ENCODE measurements around the gene CHST12.
"Not testable (repeated sequence)": the region's sequence is repeated elsewhere in the genome, so short reads cannot be mapped to it uniquely, and the experiment has no call there.

Gene CHST12

DNA sequence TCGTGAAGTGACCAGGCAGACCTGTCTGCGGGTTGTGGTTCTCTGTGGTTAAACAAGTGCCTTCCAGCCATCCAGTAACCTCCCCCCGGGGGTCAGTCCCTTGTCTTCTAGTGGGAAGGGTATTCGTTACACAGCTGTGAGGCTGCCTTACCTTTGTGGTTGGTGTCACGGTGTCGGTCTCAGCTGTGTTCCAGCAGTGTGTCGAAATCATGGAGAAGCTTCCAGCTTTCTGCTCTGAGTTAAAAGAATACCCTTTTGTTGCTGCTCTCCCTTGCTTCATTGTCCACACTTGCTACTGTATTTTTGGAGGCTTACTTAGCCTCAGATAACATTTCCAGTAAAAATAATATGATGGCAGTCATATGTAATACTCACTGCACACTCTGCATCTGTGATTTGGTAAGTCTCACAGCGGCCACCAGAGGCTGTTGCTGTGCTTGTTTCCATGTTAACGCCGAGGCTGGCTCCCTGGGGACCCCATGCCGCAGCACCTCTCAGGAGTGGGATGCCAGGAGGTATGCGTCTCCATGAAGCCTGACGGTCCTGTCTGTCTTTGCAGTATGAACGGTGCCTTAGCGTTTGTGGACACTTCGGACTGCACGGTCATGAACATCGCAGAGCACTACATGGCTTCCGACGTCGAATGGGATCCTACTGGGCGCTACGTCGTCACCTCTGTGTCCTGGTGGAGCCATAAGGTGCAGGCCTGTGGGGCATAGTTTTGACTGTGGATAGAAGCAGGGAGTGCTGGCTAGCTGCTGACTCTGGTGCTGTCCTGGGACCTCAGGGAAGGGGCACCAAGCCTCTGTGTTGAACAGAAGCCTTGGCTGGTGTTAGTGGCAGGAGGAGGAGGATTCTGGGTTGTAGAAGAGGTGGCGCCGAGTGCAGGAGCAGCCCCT is 28.3 kb upstream of the CHST12 start:
- DNase-seq = no peak
- intact Hi-C loops (cut with DNase I) = no loop called here

DNA sequence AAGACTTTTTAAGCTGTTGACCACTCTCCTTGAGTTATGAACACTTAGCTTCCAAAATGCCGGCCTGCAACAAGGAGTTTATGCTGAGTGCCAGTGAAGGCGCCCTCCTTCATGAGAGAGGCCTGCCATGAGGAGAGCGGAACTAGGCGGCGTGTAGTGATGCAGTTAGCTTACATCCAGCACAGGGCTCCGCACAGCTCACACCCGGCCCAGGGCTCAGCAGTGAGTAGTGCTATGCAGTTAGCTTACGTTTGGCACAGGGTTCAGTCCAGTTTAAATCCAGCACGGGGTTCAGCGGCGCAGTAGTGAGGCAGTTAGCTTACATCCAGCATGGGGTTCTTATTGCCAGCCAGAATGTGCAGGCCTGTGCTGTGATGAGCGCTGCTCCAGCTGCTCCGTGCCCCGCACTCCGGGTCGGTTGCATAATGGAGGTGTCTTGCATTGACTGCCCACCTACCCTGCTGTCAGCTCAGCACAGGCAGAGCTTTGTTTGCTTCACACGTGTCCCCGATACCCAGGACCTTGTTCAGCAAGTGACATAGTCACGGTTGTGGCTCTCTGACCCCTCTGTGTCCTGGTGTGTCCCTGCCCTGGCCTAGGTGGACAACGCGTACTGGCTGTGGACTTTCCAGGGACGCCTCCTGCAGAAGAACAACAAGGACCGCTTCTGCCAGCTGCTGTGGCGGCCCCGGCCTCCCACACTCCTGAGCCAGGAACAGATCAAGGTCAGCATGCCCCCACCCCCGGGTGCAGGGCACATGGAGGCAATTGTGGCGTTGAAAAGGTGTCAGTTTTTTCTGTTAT is 26.9 kb upstream of the CHST12 start:
- DNase-seq = peak in 39 of 42 donors; percentile 30 to 86 (median 61)
- intact Hi-C loops (cut with DNase I) = no loop called here

DNA sequence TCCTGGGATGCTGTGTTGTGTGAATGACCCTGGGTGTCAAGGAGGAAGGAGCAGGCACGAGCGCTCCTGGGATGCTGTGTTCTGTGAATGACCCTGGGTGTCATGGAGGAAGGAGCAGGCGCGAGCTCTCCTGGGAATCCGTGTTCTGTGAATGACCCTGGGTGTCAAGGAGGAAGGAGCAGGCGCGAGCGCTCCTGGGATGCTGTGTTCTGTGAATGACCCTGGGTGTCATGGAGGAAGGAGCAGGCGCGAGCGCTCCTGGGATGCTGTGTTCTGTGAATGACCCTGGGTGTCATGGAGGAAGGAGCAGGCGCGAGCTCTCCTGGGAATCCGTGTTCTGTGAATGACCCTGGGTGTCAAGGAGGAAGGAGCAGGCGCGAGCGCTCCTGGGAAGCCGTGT is 25.9 kb upstream of the CHST12 start:
- DNase-seq; intact Hi-C loops (cut with DNase I): not testable (repeated sequence)

DNA sequence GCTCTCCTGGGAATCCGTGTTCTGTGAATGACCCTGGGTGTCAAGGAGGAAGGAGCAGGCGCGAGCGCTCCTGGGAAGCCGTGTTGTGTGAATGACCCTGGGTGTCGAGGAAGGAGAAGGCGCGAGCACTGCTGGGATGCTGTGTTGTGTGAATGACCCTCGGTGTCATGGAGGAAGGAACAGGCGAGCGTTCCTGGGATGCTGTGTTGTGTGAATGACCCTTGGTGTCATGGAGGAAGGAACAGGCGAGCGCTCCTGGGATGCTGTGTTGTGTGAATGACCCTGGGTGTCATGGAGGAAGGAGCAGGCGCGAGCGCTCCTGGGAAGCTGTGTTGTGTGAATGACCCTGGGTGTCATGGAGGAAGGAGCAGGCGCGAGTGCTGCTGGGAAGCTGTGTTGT is 25.3 kb upstream of the CHST12 start:
- intact Hi-C loops (cut with DNase I); DNase-seq: not testable (repeated sequence)

DNA sequence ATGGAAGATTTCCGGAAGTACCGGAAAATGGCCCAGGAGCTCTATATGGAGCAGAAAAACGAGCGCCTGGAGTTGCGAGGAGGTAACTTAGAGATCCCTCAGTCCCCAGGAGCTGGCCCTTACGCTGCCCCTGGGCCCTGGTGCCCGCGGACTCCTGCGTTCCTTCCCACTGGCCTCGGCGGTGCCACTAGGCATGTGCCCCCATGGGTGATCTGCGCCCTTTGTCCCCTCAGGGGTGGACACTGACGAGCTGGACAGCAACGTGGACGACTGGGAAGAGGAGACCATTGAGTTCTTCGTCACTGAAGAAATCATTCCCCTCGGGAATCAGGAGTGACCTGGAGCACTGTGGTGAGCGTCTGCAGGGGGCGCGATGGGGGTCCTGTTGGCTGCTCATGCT is 24.2 kb upstream of the CHST12 start:
- intact Hi-C loops (cut with DNase I) = no loop called here
- no peak for DNase-seq

DNA sequence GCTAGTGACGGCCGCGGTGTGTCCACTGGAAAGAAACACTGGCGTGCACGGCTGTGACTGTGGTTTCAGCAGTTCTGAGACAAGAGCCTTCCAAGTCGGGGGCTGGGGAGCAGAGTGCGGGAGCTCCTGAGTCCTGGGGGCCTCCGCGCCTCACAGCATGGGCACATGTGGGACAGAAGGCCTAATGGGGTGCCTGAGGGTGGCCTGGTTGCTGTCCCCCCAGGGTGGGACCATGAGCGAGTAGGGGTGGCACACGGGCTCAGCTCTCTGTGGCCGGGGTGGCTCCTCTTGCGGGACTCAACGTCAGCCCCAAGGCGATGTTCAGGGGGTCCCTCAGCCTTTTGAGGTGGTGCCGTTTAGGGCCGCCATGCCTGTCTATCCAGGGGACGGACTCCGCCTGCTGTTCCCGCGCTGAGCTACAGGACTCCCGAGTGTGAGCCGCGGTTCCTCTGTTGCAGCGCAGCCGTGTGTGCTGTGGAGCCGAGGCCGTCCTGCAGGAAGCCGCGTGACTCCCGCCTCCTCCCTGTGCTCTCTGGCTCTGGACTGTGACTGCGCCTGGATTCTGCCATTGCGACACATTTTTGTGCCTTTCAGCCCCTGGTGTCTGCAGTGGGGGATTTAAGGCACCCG is 23.5 kb upstream of the CHST12 start:
- no peak for DNase-seq
- intact Hi-C loops (cut with DNase I) = no loop called here

DNA sequence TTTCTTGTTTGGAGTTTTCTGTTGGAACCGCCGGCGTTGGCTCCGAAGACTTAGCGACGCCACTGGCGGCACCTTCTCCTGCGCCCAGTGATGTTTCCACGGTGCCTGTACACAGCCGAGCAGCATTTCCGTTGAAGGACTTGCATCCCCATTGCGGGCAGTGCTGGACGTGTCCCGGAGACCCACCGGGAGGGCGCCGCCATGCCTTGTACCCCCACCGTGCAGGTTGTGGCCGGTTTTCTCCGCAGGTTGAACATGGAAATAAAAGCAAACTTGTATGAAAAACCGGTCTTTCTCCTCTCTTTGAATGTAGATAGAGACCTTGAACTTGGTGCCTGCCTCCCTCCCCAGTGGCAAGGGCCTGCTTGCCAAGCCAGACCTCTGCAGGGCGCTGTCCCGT is 22.9 kb upstream of the CHST12 start:
- intact Hi-C loops (cut with DNase I) = no loop called here
- DNase-seq = no peak

DNA sequence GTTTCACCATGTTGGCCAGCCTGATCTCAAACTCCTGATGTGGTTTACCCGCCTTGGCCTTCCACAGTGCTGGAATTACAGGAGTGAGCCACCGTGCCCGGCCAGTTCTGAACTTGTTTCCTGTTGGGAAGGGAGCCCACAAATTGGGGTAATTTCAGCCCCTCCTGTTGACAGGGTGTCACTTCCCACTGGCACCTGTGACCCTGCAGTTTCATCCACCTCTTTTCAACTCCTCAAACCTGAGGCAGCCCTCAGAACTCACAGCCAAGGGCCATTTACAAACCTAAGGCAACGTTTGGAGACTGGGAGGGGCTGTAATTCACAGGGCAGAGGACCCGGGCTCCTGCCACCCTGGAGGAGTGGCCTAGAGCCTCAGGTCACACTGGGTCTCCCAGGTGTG is 22.2 kb upstream of the CHST12 start:
- intact Hi-C loops (cut with DNase I) = no loop called here
- DNase-seq = no peak

DNA sequence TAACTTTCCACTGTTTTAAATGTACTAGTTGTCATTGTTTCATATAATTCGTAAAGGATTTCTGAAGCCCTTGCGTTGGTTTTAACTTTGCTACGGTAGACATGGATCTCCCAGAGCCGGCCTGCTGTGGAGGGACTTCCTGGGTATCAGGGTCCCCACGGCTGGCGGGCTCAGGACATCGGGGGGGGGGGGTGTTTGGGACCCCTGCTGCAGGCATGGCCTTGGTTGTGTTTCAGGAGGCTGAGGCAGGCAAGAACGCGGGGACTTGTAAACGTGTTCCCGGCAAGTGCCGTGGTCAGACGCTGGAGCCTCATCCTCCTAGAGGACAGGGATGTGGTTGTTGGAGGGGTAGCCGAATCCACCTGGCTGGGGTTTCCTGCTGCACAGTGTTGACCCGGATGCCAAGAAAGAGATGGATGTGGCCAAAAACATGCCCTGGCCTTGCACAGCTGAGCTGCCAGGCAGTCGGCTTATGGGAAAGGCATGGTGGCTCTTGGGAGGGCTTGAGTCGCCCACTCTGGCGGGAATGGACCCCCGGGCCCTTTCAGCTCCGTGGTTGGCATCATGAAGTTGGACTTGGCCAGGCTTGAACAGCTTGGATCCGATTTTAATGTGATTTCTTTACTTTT is 21.4 kb upstream of the CHST12 start:
- no peak for DNase-seq
- intact Hi-C loops (cut with DNase I) = no loop called here

DNA sequence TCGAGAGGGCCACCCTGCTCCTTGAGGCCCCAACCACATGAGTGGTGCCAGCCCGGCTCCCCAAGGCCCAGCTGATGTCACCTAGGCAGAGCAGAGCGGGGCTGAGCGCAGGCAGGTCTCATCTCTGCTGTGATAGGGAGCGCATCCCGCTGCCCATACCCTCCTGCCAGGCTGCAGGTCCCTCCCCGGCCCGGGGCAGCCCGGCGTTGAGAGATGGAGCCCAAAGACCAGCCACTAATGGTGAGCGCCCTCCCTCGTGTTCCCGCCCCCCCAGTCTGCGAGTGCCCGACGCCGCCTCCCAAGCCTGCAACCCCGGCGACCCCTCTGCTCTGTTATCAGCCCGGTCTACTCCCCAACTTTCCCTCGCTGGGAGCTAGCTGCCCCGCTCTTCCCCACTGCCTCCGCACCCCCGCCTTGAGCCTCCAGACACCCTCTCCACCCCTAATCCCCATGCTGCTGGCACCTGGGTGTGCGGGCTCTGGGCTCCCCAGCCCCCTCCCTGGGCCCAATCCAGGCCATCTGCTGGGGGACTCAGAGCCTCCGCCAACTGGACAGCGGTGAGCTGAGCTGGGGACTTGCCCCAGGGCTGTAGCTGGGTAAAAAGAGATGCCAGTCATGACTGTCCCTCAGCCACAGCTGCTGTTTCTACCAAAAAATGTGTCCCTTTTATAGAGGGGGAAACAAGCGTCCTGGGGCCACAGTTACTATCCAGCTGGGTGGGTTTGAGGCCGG is 19.7 kb upstream of the CHST12 start:
- peak in 8 of 42 donors; percentile 16 to 49 (median 30) for DNase-seq
- intact Hi-C loops (cut with DNase I) = no loop called here

DNA sequence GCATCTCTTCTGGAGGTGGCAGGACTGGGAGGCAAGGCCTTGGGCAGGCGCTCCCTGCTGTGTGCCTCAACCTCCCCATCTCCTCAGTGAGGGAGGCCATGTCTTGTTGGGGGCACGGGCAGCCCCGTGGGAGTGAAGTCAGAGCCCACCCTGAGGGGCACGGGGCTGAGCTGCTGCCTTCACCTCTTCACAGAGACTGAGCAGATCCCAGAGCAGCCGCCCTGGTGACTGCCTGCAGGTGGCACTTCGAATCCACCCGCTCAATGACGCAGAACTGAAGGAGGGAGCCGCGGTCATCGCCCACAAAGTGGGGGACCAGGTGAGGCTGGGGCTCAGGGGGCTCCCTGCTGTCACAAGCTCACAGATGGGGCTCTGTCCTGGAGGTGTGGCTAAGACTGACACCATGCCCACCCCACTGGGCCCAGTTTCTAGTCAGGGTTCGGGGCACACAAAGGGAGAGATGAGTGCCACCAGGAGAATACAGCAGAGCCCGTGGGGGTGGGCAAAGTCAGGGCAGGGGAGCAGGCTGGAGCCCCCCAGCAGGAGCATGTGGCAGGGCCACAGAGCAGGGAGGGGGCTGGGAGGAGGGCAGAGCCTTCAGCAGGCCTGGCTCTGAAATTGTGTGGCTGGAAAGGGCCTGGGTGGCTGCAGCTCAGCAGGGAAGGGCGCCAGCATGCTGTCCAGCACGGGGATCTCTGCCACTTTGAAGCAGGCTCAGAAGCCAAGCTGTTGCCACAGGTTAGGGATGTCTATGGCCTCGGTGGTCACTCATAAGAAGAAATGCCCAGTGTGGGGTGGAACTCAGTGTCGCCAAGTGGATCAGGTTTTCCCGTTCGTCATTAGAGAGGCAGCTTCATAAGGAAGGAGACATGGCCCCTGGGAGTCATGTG is 18.8 kb upstream of the CHST12 start:
- intact Hi-C loops (cut with DNase I) = no loop called here
- DNase-seq = peak in 39 of 42 donors; percentile 40 to 83 (median 61)

DNA sequence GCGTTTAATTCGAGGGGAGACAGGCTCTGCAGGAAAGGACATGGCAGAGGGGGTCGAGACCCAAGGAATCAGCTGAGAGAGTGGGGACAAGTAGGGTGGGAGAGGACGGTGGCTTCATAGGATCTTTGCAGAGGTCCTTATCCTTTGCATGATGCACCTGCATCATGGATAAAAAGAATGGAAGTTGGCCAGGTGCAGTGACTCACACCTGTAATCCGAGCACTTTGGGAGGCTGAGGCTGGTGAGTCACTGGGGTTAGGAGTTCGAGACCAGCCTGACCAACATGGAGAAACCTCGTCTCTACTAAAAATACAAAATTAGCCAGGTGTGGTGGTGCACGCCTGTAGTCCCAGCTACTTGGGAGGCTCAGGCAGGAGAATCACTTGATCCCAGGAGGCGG is 17.3 kb upstream of the CHST12 start:
- intact Hi-C loops (cut with DNase I) = not testable (repeated sequence)

DNA sequence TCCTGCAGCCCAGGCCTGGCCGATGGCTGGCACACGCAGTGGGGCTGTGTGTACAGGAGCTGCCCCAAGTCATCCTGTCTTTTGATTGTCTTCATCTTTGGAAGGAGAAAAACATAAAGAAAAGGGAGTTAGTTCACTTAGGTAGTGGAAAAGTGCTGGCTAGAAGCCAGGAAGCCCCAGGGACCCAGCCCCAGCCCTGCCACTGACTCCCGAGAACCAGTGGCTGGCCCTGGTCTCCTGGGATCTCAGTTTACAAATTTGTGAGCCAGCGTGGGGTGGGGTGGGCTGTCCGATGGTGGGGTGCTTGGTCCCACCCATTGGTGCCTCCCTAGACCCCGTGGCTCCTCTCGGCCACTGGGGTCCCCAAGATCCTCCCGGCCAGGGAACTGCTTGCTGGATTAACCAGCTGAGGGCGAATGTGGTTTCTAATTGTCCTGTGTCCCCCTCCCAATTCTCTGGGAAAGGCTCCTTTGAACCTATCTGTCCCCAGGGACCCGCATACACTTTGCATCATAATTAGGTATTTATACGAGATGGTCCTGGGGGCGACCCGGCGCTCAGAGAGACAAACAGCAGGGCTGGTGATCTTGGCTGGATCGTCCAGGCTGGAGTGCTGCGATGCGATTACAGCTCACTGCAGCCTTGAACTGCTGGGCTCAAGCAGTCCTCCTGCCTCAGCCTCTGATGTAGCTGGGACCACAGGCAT is 16.3 kb upstream of the CHST12 start:
- intact Hi-C loops (cut with DNase I) = no loop called here

More for the DNA sequence above, 17.3 kb upstream of the CHST12 start:
- DNase-seq = not testable (repeated sequence)

DNA sequence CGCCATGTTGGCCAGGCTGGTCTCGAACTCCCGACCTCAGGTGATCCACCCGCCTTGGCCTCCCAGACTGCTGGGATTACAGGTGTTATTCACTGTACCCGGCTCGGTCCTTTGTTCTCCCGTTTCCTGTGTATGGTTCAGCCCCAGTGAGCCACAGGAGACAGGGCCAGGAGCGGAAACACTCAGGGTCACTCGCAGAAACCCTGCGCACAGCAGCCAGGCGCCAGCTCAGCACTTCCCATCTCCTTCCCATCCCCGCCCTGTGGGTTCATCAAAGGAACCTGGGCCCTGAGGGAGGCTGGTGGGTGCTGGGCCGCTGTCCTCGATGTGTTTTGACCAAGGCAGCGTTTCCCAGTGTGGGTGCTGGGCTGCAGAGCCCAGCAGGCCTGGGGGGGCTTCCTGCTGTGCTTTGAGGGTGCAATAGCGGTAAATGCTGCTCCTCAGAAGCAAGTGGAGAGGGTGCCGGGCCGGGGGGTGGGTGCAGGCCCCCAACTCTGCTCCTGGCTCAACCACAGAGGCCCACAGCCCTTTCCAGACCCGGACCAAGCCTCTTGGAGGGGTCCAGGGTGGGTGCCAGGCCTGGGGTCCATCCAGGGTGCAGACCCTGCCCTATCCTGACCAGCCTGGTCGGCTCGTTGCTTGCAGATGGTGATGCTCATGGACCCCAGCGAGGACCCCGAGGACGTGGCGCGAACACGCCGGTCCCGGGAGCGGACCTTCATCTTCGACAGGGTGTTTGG is 15.3 kb upstream of the CHST12 start:
- intact Hi-C loops (cut with DNase I) = no loop called here
- no peak for DNase-seq

More for the DNA sequence above, 16.3 kb upstream of the CHST12 start:
- no peak for DNase-seq

DNA sequence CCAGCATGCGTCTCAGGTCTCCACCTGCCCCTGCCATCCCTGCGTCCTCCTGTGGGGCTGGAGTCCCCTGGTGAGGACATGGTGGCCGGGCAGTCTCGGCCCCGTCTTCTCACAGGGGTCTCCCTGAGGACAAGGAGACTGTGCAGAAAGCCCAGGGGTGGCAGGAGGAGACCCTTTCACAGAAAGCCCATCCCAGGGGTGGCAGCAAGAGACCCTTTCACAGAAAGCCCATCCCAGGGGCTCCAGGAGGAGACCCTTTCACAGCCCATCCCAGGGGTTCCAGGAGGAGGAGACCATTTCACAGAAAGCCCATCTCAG is 14.8 kb upstream of the CHST12 start:
- no peak for DNase-seq
- intact Hi-C loops (cut with DNase I) = no loop called here

DNA sequence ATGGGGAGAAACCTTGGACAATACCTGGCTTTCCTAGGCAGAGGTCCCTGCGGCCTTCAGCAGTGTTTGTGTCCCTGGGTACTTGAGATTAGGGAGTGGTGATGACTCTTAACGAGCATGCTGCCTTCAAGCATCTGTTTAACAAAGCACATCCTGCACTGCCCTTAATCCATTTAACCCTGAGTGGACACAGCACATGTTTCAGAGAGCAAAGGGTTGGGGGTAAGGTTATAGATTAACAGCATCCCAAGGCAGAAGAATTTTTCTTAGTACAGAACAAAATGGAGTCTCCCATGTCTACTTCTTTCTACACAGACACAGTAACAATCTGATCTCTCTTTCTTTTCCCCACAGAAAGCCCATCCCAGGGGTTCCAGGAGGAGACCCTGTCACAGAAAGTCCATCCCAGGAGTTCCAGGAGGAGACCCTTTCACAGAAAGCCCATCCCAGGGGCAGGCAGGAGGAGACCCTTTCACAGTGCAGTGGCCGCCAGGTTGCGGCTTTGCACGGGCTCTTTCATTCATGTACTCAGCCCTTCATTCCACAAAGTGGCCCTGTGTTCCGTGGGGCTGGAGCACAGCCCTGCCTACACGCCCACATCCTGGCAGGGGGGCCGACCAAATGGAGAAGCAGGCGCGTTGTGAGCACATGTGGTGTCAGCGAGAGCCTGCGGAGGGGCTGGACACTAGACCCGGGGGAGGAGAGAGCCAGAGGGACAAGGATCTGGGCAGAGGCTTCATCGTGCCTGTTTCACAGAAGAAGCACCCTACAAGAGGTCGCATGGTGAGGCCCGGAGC is 13.2 kb upstream of the CHST12 start:
- peak; percentile 49 to 85 (median 74) for DNase-seq
- intact Hi-C loops (cut with DNase I) = not testable (repeated sequence)

Measured in head of caudate nucleus (tissue), 42 donors.